GM21447 (cell line): ENCODE results near the gene NCCRP1.

Experiments used
- ATAC-seq: cut with Tn5 transposase; IDR thresholded peaks from one replicate; pipeline ENCODE4 v1.9.1; 2021; ENCODE audit not compliant: unreplicated experiment

Gene NCCRP1

DNA sequence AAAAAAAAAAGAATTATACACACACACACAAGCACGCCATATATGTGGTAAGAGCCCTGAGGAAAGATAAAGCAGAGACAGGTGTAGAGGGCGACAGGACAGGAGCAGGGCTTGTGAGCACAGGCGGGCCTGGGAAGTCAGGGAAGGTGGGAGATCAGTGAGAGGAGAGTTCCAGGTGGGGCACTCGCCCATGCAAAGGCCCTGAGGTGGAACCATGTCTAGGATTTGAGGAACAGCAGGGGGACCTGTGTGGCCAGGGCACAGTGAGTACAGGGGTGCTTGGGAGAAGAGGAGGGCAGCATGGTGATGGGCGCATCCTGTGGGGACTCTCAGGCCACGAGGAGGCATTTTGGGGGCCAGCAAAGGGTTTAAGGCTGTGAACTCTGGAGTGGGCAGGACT, 32.5 kb upstream of the NCCRP1 start:
- no peak for ATAC-seq

DNA sequence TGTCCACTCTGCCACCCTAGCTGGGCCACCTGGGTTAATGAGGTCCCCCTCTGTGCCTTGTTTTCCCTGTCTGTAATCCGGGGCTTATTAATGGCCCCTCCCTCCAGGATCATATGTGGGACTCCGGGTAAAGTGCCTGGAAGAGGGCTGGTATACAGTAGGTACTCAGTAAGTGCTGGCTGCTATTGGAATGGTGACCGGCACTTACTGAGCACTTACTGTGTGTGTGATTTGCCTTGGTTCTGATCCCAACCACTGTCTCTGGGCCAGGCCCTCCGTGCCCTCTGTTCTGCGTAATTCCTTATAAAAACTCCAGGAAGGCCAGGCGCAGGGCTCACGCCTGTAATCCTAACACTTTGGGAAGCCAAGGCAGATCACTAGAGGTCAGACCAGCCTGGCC, 30.9 kb upstream of the NCCRP1 start:
- no peak for ATAC-seq

DNA sequence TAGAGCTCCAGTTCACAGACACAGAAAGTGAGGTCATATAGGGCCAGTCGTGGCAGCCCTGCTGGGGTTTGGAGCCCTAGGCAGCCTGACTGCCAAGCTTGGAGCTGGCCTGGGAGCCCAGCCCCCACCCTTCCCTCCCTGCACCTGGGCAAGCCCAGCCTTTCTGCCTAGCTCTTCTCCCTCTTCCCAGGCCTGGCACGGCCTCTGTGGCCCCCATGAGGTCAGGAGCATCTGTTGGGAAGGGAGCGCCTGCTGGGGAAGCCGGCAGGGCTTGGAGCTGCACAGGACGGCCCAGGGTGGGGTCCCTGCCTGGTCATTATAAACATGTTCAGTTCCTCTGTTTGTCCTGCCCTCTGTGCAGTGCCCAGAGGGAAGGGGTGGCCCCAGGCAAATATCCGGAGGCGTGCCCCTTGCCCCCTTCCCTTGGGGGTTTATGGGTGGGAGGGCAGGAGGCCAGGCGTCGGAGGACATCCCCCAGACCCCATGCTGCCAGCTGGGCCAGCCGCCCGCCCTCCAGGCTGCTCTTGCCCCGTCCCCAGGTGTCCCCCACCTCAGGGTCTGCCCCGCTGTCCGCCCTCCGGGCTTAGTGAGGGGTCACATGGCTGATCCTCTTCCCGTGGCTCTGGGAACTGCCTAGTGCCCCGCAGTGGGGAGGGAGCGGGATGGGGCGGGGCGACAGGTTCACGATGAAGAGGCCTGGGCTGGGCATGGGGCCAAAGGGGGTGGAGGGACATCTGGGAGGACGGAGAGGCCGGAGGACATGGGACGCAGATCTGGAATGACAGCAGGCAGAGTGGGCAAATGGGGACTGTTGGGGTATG, 30.0 kb upstream of the NCCRP1 start:
- no peak for ATAC-seq

DNA sequence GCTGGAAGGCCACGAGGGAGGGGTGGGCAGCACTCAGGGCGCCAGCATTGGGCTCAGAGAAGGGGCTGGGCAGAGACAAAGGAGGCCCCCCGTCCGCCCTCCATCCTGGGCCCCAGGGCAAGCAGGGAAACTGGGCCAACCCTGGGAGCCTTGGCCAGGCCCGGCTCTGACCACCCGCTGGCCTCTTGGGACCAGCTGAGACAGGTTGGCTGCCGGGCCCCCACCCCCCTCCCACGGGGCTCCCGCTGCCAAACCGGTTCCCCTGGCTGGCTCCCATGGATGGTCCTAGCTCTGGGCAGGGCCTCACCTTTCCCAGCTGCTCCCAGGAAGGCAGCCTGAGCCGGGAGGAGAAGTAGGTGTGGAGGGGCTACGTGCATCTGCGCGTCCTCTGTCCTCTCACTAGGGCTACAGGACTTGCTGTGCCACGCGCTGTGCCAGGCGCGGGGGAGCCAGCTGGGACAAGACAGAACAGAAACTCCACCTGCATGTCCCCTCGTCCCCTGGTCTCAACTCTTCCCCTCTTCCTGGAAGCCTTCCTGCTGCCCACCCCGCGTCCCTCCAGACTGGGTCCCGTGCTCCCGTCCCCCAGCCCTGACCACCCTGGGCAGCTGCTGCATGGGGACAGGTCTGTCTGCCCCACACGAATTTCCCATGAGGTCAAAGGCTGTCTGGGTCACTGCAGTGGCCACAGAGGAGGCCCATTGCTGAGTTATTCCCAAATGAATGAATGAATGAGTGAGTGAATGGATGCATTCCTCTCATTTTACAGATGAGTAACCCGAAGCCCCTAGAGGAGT, 29.1 kb upstream of the NCCRP1 start:
- ATAC-seq, result no peak

DNA sequence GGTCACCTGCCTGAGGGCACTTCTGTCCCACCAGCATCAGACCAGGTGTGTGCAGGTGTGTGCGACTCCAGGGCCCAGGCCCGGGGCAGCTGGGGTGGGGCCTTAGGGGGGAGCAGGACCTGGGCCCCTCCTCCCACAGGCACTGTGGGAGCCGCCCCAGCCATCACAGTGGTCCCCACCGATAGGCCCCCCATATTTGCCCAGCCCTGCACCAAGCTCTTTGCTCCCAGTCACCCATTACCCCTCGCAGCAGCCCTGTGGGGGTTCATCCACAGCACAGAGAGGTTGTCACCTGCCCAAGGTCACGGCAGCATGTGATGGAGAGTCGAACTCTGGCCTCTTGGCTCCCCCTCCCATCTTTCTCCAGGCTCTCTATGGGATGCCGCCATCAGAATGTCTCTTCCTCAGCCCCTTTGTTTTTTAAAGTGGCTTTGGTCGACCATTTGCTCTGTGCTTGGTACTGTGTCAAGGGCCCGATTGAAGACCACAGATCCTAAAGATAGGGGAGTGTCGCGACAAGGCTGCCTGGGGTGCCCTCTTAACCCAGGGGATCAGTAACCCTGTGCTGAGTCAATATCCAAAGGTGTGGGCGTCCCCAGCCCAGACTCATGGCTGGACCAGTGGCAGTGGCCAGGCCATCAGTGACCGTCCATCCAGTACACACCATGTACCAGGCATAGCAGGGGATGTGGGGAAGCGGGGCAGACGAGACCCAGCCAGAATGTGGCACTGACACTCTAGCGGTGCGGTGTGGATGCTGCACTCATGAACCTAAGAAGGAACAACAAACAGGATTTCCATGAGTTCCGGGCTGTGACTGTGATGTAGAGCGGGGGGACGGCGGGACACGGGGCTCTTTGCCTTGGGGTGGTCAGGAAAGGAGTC, 28.3 kb upstream of the NCCRP1 start:
- no peak for ATAC-seq

DNA sequence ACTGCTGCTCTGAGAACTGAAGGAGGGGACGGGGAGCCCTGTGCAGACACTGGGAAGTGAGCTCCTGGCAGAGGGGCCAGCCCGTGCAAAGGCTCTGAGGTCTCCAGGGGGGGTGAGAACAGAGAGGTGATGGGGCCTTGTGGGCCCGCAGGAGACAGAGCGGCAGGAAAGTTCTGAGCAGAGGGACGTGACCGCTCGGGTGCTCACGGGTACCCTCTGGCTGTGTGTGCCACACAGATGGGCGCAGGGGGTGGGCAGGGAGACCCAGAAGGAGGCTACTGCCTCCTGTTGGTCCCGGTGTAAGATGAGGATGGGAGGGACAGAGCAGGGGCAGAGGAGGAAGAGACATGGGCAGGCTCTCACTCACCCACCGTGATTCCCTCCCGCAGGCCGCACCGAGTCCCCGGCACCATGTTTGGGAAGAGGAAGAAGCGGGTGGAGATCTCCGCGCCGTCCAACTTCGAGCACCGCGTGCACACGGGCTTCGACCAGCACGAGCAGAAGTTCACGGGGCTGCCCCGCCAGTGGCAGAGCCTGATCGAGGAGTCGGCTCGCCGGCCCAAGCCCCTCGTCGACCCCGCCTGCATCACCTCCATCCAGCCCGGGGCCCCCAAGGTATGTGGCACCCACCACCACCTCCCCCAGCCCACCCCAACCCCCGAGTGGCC, 27.5 kb upstream of the NCCRP1 start:
- ATAC-seq, result no peak

DNA sequence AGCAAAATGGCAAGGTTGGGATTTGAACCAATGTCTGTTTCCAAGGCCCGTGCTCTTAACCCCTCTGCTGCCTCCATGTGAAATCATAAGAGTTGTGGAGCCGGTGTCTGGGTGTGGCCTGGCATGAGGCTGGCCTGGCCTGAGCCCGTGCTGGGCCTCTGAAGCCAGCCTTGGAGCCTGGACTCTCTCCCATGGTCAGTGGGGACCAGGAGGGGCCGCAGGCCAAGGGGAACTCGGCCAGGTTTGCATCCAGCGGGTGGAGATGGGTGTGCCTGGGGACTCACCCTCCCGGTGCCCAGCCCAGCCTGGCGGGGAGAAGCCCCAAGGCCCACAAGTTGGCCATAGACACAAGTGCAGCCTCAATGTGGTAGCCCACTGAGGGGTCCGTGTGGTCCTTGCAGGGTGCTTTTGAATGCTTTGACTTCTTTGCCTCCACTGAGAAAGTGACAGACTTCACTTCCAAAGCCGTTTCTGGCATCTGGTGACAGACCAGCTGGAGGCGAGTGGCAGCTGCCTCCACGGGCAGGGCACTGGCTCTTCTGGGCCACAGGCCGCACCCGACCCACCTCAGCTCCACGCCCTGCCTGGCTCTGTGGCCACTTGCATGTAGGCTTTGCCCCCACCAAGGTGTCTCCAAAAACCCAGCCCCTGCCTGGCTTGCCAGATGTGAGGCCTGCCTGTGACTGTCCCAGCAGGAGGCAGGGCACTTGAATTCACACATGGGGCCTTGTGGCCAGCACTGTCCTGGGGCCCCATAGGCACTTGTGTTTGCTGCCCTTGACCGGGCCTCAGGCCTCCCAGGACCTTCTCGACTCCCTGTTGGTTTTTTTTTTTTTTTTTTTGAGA, 26.2 kb upstream of the NCCRP1 start:
- ATAC-seq, result no peak

DNA sequence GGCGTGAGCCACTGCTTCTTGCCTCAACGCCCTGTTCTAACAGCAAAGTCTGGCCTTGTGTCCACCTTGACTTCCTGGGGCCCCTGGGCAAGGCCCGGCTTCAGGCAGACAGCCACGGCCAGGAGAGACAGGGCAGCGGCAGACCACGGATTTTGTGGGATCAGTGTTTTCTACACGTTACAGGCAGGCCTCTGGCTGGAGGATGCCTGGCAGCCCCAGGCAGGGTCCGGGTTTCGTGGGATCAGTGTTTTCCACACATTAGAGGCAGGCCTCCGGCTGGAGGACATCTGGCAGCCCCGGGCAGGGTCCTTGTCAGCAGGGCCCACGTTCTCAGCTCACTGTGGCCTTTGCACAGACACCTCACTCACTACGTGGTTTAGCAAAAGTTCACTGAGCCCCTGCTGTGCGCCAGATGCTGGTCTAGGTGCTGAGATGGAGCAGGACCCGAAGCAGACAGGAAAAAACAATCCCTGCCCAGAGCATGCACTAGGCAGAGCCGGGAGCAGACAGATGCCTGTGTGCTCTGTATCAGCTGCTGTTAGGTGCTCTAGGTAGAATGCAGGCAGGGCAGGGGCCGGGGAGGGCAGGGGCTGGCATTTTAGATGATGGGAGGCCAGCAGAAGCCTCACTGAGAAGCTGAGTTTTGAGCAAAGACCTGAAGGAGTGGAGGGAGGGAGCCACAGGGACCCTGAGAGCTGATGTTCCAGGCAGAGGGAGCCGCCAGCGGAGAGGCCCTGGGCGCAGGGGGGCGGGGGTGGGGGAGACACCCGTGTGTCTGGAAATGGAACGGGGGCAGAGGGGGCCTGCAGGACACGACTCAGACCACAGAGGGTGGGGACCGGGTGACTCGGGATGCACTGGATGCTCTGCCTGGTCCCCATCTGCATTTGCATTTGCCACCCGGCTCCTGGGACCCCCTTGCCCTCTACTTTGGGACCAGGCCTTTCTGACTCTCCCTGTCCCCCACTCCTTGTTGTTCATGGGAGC, 25.0 kb upstream of the NCCRP1 start:
- no peak for ATAC-seq

DNA sequence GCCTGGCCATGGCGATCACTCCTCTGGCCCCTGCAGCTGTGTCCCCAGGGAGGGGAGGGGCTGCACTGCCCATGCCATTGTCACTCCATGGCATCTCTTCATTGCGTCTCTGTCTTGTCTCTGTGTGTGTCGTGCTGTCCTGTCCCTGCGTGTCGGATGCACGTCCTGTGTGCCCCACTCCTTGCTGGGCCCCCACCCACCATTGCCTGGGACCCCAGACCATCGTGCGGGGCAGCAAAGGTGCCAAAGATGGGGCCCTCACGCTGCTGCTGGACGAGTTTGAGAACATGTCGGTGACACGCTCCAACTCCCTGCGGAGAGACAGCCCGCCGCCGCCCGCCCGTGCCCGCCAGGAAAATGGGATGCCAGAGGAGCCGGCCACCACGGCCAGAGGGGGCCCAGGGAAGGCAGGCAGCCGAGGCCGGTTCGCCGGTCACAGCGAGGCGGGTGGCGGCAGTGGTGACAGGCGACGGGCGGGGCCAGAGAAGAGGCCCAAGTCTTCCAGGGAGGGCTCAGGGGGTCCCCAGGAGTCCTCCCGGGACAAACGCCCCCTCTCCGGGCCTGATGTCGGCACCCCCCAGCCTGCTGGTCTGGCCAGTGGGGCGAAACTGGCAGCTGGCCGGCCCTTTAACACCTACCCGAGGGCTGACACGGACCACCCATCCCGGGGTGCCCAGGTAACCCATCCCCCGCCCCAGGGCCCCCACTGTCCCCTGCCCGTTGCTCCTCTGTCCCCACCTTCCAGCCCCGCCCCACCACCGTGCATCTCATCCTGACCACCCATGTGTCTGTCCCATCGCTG, 23.9 kb upstream of the NCCRP1 start:
- no peak for ATAC-seq

DNA sequence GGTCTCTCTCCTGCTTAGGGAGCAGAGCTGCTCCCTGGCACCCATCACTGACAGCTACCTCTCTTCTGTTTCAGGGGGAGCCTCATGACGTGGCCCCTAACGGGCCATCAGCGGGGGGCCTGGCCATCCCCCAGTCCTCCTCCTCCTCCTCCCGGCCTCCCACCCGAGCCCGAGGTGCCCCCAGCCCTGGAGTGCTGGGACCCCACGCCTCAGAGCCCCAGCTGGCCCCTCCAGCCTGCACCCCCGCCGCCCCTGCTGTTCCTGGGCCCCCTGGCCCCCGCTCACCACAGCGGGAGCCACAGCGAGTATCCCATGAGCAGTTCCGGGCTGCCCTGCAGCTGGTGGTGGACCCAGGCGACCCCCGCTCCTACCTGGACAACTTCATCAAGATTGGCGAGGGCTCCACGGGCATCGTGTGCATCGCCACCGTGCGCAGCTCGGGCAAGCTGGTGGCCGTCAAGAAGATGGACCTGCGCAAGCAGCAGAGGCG, 23.2 kb upstream of the NCCRP1 start:
- ATAC-seq, result no peak

DNA sequence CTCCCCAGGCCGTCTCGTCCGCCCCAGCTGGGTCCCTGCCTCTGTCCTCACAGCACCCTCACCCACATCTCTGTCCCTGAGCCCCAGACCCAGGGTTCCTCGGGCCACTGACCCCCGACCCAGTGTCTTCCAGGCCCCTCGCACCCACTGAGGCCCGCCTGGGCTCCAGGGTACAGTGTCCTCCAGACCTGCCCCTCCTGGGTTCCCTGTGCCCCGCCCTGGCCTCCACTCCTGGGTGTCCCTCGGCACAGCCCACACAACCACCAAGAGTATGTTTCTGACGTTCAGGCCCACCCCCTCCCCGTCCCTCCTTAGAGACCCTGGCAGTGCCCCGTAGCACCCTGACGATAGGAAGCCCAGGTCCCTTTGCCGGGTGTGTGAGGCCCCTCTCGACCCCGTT, 22.6 kb upstream of the NCCRP1 start:
- no peak for ATAC-seq

DNA sequence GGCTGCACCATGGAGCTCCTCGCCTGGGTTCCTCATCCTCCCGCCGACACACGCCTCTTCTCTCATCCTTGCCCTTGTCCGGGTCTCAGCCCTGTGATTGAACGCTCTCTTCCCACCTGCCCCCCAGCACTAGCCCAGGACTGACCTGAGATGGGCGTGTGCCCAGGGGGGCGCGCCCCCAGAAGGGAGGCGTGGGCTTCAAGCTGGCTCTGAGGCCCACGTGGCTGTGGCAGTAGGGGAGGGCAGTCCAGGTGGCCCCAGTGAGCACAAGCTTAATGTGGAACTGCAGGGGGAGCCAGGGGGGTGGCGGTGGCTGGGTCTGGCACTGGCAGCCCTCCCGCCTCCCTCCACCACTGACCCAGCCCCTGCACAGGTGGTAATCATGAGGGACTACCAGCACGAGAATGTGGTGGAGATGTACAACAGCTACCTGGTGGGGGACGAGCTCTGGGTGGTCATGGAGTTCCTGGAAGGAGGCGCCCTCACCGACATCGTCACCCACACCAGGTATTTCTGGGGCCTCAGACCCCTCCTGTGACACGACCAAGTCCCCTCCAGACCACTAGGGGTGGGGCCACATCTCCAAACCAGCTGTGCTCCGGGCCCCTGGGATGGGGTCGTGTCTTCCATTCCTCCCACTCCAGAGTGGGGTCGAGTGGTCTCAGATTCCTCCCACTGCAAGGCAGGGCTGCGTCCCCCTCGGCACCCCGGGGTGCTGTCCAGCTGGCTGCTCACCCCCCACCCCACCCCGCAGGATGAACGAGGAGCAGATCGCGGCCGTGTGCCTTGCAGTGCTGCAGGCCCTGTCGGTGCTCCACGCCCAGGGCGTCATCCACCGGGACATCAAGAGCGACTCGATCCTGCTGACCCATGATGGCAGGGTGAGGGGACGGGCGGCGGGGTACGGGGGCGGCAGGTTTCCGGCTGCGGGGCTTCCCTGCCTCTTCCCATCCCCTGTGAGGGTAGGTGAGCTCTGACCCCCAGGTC, 21.9 kb upstream of the NCCRP1 start:
- ATAC-seq, result no peak

DNA sequence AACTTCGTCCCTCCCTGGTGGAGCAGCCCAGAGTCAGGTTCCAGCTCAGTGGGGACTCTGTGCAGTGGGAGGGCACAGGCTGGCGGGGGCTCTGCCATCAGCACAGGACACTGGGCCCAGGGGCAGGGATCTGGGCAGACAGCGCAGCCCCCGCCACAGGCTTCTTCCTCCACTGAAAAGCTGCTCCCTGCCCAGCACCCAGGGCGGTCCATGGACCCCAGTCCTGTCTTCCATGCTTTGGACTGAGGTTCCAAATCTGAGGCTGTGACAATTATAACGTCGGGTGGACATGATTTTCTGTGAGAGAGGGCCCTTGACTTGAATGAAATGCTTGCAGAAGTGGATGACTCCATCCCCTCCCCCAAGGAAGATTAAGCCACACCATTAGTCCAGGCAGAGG, 21.2 kb upstream of the NCCRP1 start:
- ATAC-seq, result no peak

DNA sequence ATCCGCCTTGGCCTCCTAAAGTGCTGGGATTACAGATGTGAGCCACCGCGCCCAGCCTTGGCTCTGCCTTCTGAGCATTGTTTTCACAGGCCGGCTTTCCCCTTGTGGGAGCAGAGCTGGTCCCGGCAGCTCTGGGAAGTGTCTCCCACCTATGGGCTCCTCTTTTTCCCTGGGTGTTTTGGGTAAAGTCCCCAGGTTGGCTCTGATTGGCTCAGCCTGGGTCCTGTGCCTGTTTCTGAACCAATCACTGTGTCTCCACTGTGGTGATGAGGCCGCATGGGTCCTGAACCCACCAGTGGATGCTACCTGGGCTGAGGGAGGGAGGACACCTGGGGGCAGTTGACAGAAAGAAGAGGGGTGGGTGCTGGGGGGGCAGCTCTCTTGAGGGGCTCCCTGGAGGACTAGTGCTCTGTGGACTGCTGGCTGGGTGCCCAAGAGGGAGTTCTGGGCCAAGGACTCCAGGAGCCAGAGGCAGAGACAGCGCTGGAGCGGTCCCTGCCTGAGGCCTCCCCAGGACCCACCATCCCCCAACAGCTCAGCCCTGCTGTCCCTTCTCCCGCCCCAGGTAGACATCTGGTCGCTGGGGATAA, 19.6 kb upstream of the NCCRP1 start:
- ATAC-seq, result no peak

DNA sequence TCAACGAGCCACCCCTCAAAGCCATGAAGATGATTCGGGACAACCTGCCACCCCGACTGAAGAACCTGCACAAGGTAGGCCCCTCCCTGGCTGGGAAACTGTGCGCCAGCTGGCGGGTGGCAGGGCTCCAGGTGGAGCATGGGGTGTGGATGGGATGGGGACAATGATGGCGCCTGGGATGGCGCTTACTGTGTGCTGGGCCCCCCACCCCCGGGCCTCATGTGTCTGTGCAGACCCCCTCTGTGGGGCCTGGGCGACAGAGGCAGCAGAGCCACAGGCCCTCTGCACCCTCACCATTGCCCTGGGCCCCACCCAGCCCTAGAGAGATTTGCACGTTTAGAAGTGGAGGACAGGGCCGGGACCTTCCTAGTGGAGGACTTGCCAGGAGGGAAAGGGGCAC, 19.0 kb upstream of the NCCRP1 start:
- ATAC-seq, result no peak

DNA sequence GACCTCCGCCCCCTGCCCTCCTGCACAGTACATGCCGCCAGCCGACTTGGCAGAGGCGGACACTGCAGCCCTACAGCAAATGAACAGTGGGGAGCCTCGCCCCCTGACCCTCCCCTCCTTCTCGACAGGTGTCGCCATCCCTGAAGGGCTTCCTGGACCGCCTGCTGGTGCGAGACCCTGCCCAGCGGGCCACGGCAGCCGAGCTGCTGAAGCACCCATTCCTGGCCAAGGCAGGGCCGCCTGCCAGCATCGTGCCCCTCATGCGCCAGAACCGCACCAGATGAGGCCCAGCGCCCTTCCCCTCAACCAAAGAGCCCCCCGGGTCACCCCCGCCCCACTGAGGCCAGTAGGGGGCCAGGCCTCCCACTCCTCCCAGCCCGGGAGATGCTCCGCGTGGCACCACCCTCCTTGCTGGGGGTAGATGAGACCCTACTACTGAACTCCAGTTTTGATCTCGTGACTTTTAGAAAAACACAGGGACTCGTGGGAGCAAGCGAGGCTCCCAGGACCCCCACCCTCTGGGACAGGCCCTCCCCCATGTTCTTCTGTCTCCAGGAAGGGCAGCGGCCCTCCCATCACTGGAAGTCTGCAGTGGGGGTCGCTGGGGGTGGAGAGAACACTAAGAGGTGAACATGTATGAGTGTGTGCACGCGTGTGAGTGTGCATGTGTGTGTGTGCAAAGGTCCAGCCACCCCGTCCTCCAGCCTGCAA, 18.3 kb upstream of the NCCRP1 start:
- no peak for ATAC-seq
